WTC11 (cell line): ENCODE measurements around the gene UBAP2L.

Source experiments
- ATF1 ChIP-seq: sonication (generic); formaldehyde crosslinking; IDR thresholded peaks from 2 replicates; pipeline ENCODE4 v1.8.1; 2023; ENCODE audit warnings: mild to moderate bottlenecking, moderate library complexity, missing genetic modification reagents
- CREM ChIP-seq: sonication (generic); formaldehyde crosslinking; IDR thresholded peaks from 2 replicates; pipeline ENCODE4 v1.8.1; 2022; ENCODE audit warnings: mild to moderate bottlenecking, missing genetic modification reagents, moderate library complexity
- CTCF ChIP-seq: fragments of 200-600 bp; IDR thresholded peaks from 2 replicates; pipeline ENCODE4 v1.8.0; 2022; ENCODE audit warnings: antibody characterized with exemption
- IRF1 ChIP-seq: sonication (generic); formaldehyde crosslinking; IDR thresholded peaks from 2 replicates; pipeline ENCODE4 v1.8.0; 2023; ENCODE audit warnings: missing genetic modification reagents
- MAX ChIP-seq: sonication (generic); formaldehyde crosslinking; IDR thresholded peaks from 2 replicates; pipeline ENCODE4 v1.8.0; 2022; ENCODE audit warnings: mild to moderate bottlenecking, missing genetic modification reagents
- NFE2L1 ChIP-seq: sonication (generic); formaldehyde crosslinking; IDR thresholded peaks from 2 replicates; pipeline ENCODE4 v1.8.1; 2023; ENCODE audit warnings: missing genetic modification reagents
- TEAD1 ChIP-seq: sonication (generic); formaldehyde crosslinking; IDR thresholded peaks from 2 replicates; pipeline ENCODE4 v1.8.0; 2022; ENCODE audit warnings: mild to moderate bottlenecking, missing genetic modification reagents
- TF ChIP-seq, protein P1 (sequence below): sonication (generic); formaldehyde crosslinking; IDR thresholded peaks from 2 replicates; pipeline ENCODE4 v1.8.1; 2023; ENCODE audit warnings: mild to moderate bottlenecking, missing genetic modification reagents
- TF ChIP-seq, protein P2 (sequence below): sonication (generic); formaldehyde crosslinking; IDR thresholded peaks from 2 replicates; pipeline ENCODE4 v1.8.1; 2022; ENCODE audit warnings: low read depth, mild to moderate bottlenecking, moderate library complexity, missing genetic modification reagents, borderline replicate concordance

DNA sequence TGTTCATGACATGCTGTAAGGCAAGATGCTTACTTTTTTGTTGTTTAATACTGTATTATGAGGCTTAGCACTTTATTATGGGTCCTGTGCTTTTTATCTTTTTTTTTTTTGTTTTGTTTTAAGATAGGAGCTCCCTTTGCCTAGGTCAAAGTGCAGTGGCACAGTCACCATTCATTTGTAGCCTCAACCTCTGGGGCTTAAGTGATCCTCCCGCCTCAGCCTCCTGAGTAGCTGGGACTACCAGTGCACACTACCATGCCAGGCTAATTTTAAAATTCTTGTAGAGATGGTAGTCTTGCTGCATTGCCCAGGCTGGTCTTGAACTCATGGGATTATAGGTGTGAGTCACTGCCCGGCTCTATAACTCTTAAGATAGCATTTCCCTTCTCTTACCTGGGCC lies 4.6 kb downstream of the UBAP2L start:
- TF ChIP-seq CTCF = no peak
- TF ChIP-seq NFE2L1 (CRISPR knock-in tag) = no peak
- no peak for TF ChIP-seq IRF1 (CRISPR knock-in tag)
- no peak for TF ChIP-seq ATF1 (CRISPR knock-in tag)
- TF ChIP-seq TEAD1 (CRISPR knock-in tag) = no peak
- no peak for TF ChIP-seq CREM (CRISPR knock-in tag)
- TF ChIP-seq, protein P1, sequence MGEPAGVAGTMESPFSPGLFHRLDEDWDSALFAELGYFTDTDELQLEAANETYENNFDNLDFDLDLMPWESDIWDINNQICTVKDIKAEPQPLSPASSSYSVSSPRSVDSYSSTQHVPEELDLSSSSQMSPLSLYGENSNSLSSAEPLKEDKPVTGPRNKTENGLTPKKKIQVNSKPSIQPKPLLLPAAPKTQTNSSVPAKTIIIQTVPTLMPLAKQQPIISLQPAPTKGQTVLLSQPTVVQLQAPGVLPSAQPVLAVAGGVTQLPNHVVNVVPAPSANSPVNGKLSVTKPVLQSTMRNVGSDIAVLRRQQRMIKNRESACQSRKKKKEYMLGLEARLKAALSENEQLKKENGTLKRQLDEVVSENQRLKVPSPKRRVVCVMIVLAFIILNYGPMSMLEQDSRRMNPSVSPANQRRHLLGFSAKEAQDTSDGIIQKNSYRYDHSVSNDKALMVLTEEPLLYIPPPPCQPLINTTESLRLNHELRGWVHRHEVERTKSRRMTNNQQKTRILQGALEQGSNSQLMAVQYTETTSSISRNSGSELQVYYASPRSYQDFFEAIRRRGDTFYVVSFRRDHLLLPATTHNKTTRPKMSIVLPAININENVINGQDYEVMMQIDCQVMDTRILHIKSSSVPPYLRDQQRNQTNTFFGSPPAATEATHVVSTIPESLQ (CRISPR knock-in tag) = no peak
- TF ChIP-seq MAX (CRISPR knock-in tag) = no peak
- TF ChIP-seq, protein P2, sequence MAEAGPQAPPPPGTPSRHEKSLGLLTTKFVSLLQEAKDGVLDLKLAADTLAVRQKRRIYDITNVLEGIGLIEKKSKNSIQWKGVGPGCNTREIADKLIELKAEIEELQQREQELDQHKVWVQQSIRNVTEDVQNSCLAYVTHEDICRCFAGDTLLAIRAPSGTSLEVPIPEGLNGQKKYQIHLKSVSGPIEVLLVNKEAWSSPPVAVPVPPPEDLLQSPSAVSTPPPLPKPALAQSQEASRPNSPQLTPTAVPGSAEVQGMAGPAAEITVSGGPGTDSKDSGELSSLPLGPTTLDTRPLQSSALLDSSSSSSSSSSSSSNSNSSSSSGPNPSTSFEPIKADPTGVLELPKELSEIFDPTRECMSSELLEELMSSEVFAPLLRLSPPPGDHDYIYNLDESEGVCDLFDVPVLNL (CRISPR knock-in tag) = no peak
